GM12878 (cell line): ENCODE data around the gene PAM. TPM values are rescaled to one million over a fixed set of nuclear protein-coding genes. Genes with fewer than 3 reads are reported as not detected.

Source experiments
- BCL3 ChIP-seq: IDR thresholded peaks from 2 replicates; pipeline ENCODE4 v1.6.1; 2011; ENCODE audit warnings: borderline replicate concordance, low read depth, mild to moderate bottlenecking, moderate library complexity, low read length; ENCODE audit not compliant: insufficient read depth, poor library complexity, severe bottlenecking
- CUX1 ChIP-seq: IDR thresholded peaks from 2 replicates; pipeline ENCODE4 v1.6.1; 2012; ENCODE audit warnings: improper control_type of control experiment, low read depth, low read length; ENCODE audit not compliant: insufficient replicate concordance
- HDAC6 ChIP-seq: fragments of 200-600 bp; sonication (generic); IDR thresholded peaks from one replicate; pipeline ENCODE4 v1.8.0; 2017; ENCODE audit warnings: antibody characterized with exemption; ENCODE audit not compliant: unreplicated experiment
- SREBF2 ChIP-seq: IDR thresholded peaks from 2 replicates; pipeline ENCODE4 v1.6.1; 2012; ENCODE audit warnings: mild to moderate bottlenecking, low read length
- ZNF687 ChIP-seq: fragments of 450-650 bp; IDR thresholded peaks from 2 replicates; pipeline ENCODE4 v1.6.1; 2017; ENCODE audit warnings: mild to moderate bottlenecking, moderate library complexity
- polyA plus RNA-seq, 11 experiments: library from polyadenylated mRNA; depleted of rRNA in 4 of 11; unstranded in 6 of 11; stranded (reverse) in 5 of 11; fragments of >200 nt; fragmentation: Nextera tagmentation in 4 of 11; fragmentation: Illumina TruSeq in 1 of 11; extraction: Ambion mirVana in 4 of 11; extraction: Trizol in 1 of 11; gene quantifications; 1 replicate in 1 of 11; 2 replicates in 10 of 11; pipeline versions ENCODE4 v1.2.1 to v1.2.3, GENCODE V29; 2011 to 2016; ENCODE audit warnings: inconsistent platforms in 2 of 11, missing spikeins in 2 of 11, low read depth in 1 of 11
- total RNA-seq, 4 experiments: library from RNA; depleted of rRNA in 3 of 4; stranded (reverse); fragments of >200 nt in 3 of 4; fragmentation: Illumina TruSeq in 1 of 4; extraction: Trizol in 1 of 4; gene quantifications; 2 replicates each; pipeline versions ENCODE4 v1.2.1 to v1.2.3, GENCODE V29; 2013 to 2021

The PAM gene
- total and polyA plus RNA-seq, 10 of the 15 experiments (the other 5 are each of a cell fraction or from before 2014, with no cell fraction given) = 5.5 to 72.5 (median 15.4) TPM

GRCh38 chr5:102830241-102830640, 75.1 kb downstream of the PAM start (continued):
- TF ChIP-seq BCL3 = no peak
- TF ChIP-seq SREBF2 = no peak
- TF ChIP-seq CUX1 = no peak
- TF ChIP-seq ZNF687 = no peak
- TF ChIP-seq HDAC6 = no peak
